Stimulated activated CD8-positive, alpha-beta memory T cell treated with anti-CD3 and anti-CD28 coated beads, Interleukin-2, amount 100 ng/mL, for 1 hour (primary cell): ENCODE data around the gene MFAP3L.
"Not testable (repeated sequence)": the region's sequence is repeated elsewhere in the genome, so short reads cannot be mapped to it uniquely, and the experiment has no call there.

Source experiments
- DNase-seq, 2 donors: peaks; one replicate each; pipeline ENCODE4 v3.0.0-alpha.2; 2020; ENCODE audit warnings: low read depth in 2 of 2

MFAP3L gene

DNA sequence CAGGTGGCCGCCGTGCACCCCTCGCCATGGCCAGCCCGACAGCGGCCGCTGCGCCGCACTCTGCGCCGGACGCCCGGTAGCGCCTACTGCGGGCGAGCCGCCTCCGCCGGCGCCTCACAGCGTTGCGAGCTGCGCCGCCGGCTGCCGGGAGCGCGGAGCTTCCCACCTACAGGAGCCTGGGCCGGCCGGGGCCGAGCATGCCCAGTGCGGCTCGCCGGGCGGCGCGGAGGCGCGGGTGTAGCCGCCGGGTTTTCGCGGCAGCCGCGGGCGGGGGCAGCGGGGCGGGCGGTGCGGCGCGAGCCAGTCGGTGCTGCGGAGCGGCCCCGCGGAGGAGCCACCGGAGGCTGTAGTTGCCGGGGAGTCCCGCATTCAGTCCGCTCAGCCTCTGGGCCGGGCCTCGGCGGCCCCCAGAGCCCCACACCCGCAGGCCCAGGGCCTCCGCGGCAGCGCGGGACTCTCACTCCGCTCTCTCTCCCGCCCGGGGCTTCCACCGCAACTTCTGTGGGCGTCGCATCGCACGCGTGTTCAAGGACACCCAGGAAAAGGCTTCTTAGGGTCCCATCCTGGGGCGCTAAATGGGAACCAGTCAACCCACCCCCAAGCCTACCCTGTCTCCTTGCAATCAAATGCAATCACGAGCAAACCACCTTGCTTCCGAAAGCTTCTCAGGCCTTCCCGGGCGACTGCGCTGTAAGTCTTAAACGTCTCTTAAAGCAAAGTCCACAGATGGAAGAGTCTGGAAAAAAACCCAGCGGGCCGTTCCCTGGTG lies at the start of gene MFAP3L:
MFAP3L (minus strand) TSS at position 143 of the 769 bp plus-strand sequence. CDS start 20,518 bp downstream, outside the sequence.
- DNase-seq, result peak; percentile 59

DNA sequence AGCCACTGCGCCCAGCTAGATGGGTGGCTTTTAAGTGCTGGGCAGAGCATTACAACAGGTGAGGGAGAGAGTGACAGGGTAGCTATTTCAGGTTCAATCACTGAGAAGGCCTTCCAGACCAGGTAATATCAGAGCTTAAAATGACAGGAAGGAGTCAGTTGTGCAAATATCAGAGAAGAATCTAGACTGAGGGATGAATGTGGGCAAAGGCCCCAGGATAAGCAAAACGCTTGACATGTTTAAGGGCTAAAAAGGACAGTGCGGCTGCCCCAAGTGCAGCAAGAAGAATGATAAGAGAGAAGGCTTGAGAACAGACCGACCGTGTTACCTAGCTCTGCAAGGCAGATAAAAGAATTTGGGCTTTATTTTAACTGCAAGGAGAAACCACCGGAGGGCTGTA lies 45.0 kb upstream of the MFAP3L start:
- no peak for DNase-seq

DNA sequence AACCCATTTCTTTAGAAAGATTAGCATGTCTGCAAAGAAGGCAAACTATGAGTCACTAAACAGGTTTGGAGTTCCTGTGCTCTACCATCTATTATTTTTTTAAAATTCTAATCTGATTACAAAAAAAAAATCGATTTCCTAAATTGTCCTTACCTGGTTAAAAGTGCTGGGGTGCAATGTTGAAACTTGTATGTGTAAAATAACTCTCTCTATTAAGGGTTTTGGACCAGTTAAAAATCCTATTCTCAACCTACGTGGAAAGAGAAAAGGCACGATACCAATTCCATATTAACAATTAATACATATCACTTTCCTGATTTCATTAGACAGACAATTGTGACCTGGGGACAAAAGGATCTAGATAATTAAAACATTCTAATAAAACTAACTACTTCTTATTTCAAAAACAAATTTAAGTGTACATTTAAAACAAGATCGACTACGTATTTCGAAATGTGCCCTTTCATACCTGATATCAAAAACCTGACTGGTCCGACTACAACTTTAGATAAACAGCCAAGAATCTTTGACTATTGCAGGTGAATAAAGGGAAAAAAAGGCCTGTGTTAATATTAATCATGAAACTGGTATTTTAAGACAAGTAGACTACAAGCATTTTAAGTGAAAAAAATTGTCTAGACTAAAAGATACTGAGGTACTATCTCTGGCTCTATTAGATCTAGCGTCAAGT lies 42.4 kb upstream of the MFAP3L start:
- no peak for DNase-seq

DNA sequence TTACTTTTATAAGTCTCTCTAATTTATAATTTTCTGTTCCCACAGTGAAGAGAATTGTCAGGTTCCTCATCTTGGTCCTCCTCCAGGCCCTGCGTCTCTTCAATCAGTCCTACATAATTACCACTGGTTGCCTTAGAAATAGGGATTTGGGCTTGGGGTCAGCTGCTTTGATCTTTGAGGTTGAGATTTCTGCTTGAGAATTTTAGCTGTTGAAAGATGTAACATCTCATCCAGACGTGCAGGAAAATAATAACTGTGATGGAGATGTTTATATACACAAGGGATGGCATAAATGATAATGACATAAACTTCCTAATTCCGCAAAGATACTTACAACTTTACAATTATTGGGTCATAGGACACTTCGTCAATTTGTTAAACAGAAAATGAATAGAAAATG lies 33.2 kb upstream of the MFAP3L start:
- no peak for DNase-seq

DNA sequence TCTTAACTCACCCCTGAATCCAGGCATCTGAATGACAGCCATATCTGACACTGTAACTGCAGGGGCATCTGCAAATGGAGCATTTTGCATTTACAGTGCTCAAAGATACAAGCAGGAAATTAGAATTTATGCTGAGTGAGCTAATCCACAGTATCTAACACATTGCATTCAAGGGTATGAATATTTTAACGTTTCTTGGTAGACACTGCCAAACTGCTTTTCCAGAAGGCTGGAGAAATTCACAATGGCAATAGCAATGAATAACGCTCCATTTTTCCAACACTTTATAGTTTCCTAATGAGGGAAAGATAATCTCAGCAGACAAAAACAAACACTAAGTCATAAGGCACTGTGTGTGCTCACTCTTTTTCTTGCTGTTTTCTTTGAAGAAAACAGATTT lies 32.6 kb upstream of the MFAP3L start:
- no peak for DNase-seq

DNA sequence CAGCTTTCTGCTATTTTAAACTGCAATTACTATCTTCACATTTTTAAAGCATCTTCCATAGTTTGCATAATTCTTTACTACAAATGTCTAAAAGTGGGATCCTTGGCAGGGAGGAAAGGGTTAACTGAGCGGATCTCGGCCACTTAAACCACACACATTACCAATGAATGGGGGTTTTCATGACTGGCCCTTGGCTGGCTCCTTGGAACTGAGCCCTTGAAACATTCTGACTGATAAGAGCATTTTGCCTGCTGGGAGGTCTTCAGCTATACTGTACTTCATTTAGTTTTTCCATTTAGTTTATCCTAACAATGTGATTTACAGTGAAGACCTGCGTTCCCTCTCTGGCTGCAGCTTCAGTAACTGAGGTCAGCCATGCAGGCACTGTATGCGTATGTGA lies 31.7 kb upstream of the MFAP3L start:
- DNase-seq, result no peak

DNA sequence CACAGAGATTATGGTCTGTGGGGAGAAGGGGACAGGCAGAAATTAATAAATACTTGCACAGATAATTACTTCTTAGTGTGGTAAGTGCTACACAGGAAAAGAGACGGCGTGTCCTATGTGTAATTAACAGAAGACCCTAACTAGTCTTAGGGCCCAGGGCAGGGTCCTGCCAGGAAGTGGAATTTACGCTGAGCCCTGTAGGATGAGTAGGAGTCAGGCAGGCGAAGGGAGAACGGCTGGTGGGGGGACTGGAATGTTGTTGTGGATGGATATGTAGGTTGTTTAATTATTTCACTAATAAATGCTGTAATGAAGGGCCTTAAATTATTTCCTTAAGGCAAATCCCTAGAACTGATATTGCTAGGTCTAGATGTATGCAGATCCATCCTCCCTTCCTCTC lies 26.7 kb upstream of the MFAP3L start:
- no peak for DNase-seq

DNA sequence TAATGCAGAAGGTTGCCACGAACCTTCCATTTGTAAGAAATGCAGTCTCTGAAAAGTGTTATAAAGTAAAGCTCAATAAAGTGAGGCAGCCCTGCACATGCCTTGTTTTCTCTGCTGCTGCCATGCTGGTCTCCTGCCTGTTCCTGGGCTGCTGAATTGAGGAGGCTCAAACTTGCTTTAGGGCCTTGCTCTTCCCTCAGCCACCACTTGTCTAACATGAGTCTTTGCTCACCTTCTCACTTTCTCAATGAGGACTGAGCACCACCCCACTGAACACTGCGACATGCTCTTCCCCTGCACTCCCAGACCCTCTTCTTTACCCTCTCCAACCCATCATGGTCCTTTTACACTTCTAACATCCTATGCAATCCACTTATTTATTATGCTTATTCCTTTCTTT lies 25.2 kb upstream of the MFAP3L start:
- no peak for DNase-seq

DNA sequence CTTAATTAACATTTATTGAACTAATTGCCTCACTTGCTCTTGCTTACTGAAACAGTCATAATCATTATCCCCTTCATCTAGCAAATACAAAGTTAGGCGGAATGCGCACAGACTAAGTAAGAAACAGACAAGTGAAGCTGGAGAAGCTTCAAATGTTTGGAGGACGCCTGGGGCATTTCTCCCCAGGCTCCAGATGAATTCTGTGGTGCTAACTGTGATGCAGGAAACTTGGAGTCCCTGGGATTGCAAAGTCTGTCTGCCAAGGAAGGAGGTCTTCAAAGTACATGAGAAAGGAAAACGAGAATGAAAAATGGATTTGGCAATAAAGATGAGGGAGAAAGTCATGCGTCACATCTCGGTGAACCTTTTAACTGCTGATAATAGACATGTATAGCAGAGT lies 23.6 kb upstream of the MFAP3L start:
- no peak for DNase-seq

DNA sequence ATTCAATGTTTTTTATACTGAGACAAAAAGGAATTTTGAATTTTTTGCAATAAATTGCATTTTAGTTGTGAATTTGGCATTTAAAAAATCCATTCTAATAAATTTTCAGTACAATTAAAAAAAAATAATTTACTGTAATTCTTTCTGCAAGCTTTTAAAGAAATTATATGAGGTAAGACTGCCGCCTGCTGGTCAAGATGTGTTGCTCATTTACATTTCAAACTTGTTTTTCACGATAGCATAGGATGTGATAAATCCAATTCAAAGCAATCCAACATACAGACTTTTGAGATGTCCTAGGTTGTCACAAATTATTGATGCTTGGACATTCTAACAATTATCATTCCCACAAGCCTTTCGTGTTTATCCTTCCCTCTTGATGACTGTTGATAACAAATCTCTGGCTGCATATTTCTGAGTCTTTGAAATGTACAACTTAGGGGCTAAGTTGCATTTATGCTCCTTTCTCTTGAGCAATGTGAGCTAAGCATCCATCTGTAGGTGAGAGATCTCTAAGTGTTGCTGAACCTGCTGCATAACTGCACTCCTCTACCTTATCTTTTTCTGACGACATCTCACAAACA lies 21.7 kb upstream of the MFAP3L start:
- DNase-seq, result peak; percentile 22 to 33

DNA sequence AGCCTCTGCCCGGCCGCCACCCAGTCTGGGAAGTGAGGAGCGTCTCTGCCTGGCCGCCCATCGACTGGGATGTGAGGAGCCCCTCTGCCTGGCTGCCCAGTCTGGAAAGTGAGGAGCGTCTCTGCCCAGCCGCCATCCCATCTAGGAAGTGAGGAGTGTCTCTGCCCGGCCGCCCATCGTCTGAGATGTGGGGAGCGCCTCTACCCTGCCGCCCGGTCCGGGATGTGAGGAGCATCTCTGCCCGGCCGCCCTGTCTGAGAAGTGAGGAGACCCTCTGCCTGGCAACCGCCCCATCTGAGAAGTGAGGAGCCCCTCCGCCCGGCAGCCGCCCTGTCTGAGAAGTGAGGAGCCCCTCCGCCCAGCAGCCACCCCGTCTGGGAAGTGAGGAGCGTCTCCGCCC lies 20.0 kb upstream of the MFAP3L start:
- not testable (repeated sequence) for DNase-seq

DNA sequence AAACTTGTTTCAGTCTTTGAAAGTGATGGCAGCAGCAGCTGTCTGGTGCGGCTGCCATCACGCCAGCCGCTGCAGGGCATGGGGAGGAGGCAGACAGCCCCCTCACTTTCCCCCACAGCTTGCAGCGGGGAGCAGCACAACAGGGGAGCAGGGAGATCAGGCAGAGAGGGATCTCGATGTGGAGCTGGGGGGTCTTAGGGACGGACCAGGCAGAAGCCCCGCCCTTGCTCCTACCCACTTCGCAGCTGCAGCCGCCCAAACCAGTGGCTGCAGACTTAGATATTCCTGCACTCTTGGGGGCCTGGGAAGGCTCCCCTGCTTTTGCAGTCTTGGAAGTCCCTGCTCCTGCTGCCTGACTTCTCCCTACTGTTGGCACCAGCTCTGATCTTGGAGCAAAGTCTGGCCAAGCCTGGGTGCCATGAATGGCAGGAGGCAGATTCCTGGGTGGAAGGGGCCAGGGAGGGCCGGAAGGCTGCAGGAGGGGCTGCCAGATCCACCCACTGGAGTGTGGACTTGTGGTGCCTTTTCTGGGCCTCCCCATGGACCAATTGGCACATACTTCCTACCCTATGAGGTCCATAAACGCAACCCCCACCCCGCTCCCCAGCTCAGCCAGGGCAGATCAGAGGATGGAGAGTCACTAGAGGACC lies 14.0 kb upstream of the MFAP3L start:
- no peak for DNase-seq

DNA sequence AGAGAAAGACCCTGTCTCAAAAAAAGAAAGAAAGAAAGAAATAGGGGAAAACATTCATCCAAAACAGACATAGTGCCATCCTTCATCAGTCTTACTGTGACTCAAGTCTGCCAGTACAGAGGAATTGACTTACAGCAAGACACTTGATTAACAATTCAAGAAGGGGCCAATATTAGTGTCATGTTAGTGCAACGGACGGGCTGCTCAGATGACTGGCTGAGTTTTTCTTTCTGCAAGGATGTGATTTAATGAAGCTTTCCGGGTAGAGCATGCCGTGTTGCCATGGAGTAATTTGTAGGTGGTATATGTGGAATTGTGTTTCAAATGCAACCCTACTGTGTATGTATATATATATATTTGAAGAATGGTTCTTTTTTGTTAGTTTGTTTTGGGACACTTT lies 12.6 kb upstream of the MFAP3L start:
- DNase-seq, result no peak

DNA sequence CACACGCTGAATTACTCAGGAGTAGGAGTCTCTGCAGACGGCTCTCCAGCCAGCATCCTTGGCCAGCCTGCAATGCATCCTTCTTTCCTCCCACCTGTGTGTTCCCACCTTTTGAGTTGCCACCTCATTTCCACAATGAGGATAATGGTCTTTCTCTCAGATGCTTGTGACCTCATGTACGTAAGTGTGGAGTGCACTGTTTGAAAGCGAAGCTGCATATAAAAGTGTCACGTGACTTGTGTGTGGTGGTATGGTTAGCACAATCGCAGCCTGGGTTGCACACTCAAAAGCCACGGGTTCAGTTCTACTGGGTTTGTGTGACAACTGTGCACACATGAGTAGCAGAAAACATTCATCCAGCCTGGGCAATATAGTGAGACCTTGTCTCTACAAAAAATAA lies 12.0 kb upstream of the MFAP3L start:
- DNase-seq, result no peak

DNA sequence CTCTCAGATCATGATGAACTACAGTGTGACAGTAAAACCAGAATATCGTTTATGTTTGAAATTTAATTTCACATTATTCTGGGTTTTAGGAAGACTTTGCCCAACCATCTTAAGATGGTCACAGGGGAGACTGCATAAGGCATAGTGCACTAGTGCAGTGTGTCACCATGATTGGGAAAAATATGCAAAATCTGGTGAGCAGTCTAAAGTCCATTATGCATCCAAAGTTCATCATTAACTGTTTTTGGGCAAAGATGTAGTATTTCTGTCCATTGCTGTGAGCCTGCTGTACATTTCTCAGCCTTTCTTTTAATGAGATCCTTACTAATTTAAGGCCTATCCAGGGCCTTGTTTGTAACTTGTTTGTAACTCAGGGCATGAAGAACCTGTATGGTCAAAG lies 11.3 kb upstream of the MFAP3L start:
- DNase-seq, result no peak

DNA sequence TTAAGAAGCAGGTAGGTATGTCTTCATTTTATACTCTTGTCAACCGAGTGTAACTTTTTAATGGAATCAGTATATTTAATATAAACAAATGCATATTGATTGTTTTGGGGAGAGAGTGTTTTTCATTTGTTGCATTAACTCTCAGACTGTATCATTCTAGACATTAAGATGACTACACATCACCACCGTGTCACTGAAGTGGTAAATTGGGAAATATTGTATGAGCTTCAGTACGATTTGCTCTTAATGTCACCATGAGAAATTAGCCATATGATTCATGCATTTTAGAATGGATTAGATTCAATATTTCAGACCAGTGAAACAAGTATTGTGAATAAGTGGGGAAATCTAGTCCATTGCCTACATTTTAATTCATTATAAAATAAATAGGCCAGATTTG lies 9.7 kb upstream of the MFAP3L start:
- no peak for DNase-seq

DNA sequence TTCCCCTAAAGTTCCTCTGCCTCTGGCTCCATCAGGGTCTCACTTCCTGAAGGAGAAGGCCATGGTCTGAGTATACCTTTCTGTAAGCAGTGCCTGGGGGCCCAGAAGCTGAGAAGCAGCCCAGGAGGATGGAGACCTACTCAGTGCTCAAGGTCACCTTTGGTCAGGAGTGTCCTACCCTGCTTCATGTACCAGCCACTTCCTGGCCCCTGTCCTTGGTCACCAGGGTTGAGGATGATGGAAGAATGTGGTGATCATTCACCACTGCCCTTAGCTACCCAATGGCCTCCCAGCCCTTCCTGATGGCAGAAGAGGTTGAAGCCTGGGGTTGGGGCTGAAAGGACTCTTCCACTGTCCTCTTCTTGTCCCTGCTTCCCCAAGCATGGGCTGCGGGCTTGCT lies 9.0 kb upstream of the MFAP3L start:
- DNase-seq, result no peak

DNA sequence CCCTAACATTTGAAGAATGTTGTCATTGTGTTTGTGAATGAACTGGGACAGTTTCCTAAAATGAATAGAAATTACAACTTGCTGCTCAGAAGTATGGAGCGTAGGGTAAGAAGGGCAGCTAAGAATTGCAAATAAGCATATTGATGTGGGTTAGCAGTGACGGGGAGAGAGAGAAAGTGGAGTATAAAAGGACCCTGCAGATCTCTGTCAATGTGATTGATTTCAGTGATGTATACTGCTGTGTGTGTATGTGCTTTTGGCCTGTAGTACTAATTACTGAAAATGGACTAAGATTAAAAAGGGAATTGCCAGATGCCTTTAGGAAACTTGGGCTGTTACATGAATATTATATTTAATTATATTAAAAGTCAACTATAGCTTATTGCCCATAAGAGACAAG lies 7.8 kb upstream of the MFAP3L start:
- no peak for DNase-seq

DNA sequence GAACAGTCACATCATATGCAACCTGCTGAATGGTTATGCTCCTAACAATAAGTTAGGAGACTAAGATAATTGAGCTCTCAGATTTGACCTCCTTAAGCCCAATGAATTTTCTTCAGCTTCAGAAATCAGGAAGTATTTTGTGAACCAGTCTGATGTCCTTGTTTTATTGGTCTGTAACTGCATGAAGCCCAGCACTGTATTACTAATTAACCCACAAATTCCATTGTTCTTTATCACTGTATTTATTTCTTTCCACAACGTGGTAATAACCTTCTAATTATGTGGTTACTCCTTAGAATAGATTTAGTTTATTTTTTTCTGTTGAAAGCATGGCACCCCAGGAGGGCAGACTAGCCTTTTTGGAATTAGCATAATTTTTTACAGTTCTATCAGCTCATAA lies 3.9 kb upstream of the MFAP3L start:
- no peak for DNase-seq

DNA sequence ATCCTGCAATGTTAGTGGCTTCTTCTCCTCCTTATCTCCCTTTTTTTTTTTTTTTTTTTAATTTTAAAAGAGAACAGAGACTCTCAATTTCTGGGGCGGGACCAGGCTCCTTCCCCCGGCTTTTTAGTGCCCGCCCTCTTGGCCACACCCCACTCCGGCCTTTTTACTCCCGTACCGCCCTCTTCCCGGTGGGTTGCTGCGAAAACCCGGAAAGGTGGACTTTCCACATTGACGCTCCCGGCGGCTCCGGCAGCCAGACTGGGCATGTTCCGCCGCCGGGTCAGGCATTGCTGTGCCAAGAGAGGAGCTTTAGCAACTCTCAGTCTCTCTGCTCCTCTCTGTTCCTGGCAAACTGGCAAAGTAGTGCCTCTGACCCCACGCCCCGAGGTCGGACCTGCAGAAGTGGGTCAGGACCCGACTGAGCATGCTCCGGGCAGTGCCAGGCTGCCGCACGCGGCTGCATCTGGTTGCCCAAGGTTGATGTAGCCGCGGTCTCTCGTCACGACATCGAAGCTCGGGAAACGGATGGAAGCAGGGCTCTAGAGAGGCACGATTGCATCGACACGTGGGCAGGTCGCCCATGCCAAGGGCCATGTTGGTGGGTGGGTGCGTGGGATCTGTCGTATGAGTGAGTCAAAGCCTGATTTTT lies 1.1 kb upstream of the MFAP3L start:
- peak; percentile 73 to 75 for DNase-seq

DNA sequence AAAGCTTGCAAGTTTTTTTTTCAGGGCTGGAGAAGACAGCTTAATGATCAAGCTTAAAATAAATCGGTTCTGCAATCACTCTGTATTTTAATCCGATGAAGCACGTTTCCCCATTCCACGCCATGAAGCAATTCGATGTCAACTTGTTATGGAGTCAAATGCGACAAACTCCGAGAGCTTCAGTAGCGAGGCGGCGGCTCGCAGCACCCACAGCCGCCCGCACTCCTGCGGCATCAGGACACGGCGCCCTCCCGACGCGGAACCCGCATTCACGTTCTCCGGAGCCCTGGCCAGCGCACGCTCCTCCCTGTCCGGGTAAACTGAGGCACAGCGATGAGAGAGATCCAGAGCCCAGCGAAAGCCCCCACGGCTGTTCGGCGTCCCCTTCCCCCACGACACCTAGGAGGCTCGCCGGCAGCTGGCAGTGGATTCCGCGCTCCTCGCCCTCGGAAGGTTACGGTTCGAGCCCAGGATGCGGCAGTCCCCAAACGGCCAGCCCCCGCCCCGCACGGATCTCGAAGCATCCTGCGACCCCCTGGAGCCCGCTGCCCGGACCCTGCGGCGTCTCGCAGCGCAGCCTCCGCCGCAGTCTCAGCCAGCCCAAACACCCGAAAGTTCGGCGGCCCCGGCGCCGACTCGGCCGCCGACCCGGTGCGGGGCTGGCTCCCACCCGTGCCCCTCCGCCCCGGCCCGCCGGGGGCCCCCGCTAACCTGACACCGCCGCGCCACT lies 507 bp downstream of the MFAP3L start:
- DNase-seq, result no peak
